ENCODE results near the gene LARP1. TPM values are rescaled to one million over a fixed set of nuclear protein-coding genes. Genes with fewer than 3 reads are reported as not detected.

The LARP1 gene
- total and polyA plus RNA-seq, 2 experiments from 2014 or later: 133 to 302 TPM

DNA sequence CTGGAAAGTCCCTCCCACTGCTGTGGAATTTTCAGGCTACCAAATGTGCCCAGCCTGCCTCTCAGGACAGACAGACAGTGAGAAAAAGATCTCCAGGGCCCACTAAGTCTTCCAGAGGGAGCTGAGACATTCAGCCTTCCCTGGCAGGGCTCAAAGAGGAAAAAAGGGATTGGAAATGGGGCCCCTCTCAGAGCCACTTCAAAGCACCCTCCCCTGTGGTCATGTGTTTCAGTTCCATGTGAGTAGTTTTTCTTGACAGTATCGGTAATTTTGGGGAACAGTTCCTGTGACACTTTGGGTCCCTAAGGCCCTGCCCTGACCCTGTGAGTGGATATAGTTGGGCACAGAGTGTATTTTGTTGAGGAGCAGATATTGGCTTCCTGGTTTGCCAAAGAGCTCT is 25.0 kb downstream of the LARP1 start:
- H3K9me3 Mint-ChIP-seq: no peaks in the 10 kb centered on the region
- TF ChIP-seq, protein P1, sequence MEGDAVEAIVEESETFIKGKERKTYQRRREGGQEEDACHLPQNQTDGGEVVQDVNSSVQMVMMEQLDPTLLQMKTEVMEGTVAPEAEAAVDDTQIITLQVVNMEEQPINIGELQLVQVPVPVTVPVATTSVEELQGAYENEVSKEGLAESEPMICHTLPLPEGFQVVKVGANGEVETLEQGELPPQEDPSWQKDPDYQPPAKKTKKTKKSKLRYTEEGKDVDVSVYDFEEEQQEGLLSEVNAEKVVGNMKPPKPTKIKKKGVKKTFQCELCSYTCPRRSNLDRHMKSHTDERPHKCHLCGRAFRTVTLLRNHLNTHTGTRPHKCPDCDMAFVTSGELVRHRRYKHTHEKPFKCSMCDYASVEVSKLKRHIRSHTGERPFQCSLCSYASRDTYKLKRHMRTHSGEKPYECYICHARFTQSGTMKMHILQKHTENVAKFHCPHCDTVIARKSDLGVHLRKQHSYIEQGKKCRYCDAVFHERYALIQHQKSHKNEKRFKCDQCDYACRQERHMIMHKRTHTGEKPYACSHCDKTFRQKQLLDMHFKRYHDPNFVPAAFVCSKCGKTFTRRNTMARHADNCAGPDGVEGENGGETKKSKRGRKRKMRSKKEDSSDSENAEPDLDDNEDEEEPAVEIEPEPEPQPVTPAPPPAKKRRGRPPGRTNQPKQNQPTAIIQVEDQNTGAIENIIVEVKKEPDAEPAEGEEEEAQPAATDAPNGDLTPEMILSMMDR (conservative IDR thresholded peaks at IDR 0.05; ENCODE audit: low read depth in 2 of 2): no peak
- TF ChIP-seq JUNB (IDR thresholded peaks at IDR 0.05; ENCODE audit: unreplicated experiment) (no peak), POLR2AphosphoS5 (IDR thresholded peaks at IDR 0.05; ENCODE audit: low read depth) (no peak), CREB1 (CRISPR knock-in tag; IDR thresholded peaks at IDR 0.05; ENCODE audit: low read depth) (no peak), EZH2 (IDR thresholded peaks at IDR 0.05; ENCODE audit: low read depth, unreplicated experiment) (no peak), EZH2phosphoT487 (IDR thresholded peaks at IDR 0.05; ENCODE audit: unreplicated experiment) (no peak), ZNF114 (CRISPR knock-in tag; IDR thresholded peaks at IDR 0.05) (no peak), ETS1 (IDR thresholded peaks at IDR 0.05) (no peak), ZNF331 (CRISPR knock-in tag; IDR thresholded peaks at IDR 0.05; ENCODE audit: low read depth) (no peak), NANOG (IDR thresholded peaks at IDR 0.05; ENCODE audit: borderline replicate concordance) (no peak), STAT1 (IDR thresholded peaks at IDR 0.05; ENCODE audit: unreplicated experiment) (no peak)
- TF ChIP-seq, protein P2, sequence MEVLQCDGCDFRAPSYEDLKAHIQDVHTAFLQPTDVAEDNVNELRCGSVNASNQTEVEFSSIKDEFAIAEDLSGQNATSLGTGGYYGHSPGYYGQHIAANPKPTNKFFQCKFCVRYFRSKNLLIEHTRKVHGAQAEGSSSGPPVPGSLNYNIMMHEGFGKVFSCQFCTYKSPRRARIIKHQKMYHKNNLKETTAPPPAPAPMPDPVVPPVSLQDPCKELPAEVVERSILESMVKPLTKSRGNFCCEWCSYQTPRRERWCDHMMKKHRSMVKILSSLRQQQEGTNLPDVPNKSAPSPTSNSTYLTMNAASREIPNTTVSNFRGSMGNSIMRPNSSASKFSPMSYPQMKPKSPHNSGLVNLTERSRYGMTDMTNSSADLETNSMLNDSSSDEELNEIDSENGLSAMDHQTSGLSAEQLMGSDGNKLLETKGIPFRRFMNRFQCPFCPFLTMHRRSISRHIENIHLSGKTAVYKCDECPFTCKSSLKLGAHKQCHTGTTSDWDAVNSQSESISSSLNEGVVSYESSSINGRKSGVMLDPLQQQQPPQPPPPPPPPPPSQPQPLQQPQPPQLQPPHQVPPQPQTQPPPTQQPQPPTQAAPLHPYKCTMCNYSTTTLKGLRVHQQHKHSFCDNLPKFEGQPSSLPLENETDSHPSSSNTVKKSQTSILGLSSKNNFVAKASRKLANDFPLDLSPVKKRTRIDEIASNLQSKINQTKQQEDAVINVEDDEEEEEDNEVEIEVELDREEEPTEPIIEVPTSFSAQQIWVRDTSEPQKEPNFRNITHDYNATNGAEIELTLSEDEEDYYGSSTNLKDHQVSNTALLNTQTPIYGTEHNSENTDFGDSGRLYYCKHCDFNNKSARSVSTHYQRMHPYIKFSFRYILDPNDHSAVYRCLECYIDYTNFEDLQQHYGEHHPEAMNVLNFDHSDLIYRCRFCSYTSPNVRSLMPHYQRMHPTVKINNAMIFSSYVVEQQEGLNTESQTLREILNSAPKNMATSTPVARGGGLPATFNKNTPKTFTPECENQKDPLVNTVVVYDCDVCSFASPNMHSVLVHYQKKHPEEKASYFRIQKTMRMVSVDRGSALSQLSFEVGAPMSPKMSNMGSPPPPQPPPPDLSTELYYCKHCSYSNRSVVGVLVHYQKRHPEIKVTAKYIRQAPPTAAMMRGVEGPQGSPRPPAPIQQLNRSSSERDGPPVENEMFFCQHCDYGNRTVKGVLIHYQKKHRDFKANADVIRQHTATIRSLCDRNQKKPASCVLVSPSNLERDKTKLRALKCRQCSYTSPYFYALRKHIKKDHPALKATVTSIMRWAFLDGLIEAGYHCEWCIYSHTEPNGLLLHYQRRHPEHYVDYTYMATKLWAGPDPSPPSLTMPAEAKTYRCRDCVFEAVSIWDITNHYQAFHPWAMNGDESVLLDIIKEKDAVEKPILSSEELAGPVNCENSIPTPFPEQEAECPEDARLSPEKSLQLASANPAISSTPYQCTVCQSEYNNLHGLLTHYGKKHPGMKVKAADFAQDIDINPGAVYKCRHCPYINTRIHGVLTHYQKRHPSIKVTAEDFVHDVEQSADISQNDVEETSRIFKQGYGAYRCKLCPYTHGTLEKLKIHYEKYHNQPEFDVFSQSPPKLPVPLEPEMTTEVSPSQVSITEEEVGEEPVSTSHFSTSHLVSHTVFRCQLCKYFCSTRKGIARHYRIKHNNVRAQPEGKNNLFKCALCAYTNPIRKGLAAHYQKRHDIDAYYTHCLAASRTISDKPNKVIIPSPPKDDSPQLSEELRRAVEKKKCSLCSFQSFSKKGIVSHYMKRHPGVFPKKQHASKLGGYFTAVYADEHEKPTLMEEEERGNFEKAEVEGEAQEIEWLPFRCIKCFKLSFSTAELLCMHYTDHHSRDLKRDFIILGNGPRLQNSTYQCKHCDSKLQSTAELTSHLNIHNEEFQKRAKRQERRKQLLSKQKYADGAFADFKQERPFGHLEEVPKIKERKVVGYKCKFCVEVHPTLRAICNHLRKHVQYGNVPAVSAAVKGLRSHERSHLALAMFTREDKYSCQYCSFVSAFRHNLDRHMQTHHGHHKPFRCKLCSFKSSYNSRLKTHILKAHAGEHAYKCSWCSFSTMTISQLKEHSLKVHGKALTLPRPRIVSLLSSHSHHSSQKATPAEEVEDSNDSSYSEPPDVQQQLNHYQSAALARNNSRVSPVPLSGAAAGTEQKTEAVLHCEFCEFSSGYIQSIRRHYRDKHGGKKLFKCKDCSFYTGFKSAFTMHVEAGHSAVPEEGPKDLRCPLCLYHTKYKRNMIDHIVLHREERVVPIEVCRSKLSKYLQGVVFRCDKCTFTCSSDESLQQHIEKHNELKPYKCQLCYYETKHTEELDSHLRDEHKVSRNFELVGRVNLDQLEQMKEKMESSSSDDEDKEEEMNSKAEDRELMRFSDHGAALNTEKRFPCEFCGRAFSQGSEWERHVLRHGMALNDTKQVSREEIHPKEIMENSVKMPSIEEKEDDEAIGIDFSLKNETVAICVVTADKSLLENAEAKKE (CRISPR knock-in tag; IDR thresholded peaks at IDR 0.05): no peak
- TF ChIP-seq, protein P3, sequence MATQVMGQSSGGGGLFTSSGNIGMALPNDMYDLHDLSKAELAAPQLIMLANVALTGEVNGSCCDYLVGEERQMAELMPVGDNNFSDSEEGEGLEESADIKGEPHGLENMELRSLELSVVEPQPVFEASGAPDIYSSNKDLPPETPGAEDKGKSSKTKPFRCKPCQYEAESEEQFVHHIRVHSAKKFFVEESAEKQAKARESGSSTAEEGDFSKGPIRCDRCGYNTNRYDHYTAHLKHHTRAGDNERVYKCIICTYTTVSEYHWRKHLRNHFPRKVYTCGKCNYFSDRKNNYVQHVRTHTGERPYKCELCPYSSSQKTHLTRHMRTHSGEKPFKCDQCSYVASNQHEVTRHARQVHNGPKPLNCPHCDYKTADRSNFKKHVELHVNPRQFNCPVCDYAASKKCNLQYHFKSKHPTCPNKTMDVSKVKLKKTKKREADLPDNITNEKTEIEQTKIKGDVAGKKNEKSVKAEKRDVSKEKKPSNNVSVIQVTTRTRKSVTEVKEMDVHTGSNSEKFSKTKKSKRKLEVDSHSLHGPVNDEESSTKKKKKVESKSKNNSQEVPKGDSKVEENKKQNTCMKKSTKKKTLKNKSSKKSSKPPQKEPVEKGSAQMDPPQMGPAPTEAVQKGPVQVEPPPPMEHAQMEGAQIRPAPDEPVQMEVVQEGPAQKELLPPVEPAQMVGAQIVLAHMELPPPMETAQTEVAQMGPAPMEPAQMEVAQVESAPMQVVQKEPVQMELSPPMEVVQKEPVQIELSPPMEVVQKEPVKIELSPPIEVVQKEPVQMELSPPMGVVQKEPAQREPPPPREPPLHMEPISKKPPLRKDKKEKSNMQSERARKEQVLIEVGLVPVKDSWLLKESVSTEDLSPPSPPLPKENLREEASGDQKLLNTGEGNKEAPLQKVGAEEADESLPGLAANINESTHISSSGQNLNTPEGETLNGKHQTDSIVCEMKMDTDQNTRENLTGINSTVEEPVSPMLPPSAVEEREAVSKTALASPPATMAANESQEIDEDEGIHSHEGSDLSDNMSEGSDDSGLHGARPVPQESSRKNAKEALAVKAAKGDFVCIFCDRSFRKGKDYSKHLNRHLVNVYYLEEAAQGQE (IDR thresholded peaks at IDR 0.05; ENCODE audit: unreplicated experiment): no peak
- ATAC-seq (no peak), DNase-seq (ENCODE audit: low spot score) (no peak)
- H3K4me1 Mint-ChIP-seq: peaks cover 78% of the 10 kb centered on the region
- Histone ChIP-seq H4K20me1 (replicated peaks; ENCODE audit: insufficient read depth) (peaks cover 94% of the 10 kb centered on the region), H3K27ac (ENCODE audit: low read depth) (peak overlapping the region; percentile 76), H3K4me1 (ENCODE audit: insufficient read depth) (peaks cover 89% of the 10 kb centered on the region), H3F3A (replicated peaks; ENCODE audit: low read depth) (peaks cover 11% of the 10 kb centered on the region; the same call in 1 of the 2 replicates), H3K27me3 (ENCODE audit: insufficient read depth) (no peaks in the 10 kb centered on the region), H2AFZ (no peak overlapping the region), H3K4me3 (no peak overlapping the region), H3K9me2 (ENCODE audit: insufficient read depth) (no peaks in the 10 kb centered on the region), H3K79me2 (replicated peaks; ENCODE audit: insufficient read depth) (peaks cover 100% of the 10 kb centered on the region), H3K4me2 (no peak overlapping the region), H3K36me3 (ENCODE audit: insufficient read depth) (no peaks in the 10 kb centered on the region)
- H3K36me3 Mint-ChIP-seq (ENCODE audit: low read depth): peaks cover 16% of the 10 kb centered on the region
- 0 out of 2 replicates have a peak overlapping the region, but pooled peaks have one; percentile 4 for H3K27ac Mint-ChIP-seq
- no peak overlapping the region; the same call in 2 of the 3 replicates for H3K4me3 Mint-ChIP-seq
- H3K27me3 Mint-ChIP-seq (ENCODE audit: insufficient read depth, low read depth, poor library complexity): peaks cover 14% of the 10 kb centered on the region

All from GM23338 (cell line).